Measurements from ENCODE around the gene PACC1.
"Not testable (repeated sequence)": the region's sequence is repeated elsewhere in the genome, so short reads cannot be mapped to it uniquely, and the experiment has no call there.

PACC1 gene

DNA sequence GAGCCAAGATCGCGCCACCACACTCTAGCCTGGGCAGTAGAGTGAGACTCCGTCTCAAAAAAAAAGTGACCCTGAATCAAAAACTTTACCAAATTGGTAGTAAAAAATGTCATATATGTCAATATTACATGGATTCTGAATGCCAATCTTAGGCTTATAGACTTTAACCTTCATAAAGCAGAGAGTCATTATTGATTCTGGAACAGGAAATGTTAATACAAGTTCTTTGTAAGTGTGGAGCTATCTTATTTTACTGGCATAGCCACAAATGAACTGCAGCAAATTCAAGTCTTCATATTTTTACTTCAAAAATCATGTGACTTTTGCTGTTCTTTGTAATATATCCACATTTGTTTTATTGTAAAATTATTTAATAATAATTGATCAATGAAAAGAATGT lies 88.1 kb downstream of the PACC1 start:
- DNase-seq = no peak

- DNase-seq = no peak
Observed at GRCh38 chr1:212323066-212323465, 91.6 kb downstream of the PACC1 start.

- DNase-seq = not testable (repeated sequence)
Observed at GRCh38 chr1:212321031-212321430, 93.7 kb downstream of the PACC1 start.

DNA sequence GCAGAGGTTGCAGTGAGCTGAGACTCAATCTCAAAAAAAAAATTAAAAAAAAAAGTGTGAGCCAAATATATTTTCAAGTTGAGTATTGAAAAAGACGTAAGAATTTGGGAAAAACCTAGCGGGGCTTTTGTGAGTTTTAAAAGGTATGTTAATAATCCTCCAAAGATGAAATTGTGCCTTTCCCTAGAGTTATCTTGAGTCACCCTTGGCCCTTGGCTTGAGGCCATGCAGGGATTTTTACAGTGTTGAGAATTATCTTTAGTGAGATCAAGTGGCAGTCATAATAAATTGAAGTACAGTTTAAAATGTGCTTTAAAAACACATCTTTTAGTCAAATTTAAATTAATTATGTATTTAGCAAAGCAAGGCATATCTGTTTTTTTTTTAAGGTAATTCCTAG lies 96.8 kb downstream of the PACC1 start:
- no peak for DNase-seq

DNA sequence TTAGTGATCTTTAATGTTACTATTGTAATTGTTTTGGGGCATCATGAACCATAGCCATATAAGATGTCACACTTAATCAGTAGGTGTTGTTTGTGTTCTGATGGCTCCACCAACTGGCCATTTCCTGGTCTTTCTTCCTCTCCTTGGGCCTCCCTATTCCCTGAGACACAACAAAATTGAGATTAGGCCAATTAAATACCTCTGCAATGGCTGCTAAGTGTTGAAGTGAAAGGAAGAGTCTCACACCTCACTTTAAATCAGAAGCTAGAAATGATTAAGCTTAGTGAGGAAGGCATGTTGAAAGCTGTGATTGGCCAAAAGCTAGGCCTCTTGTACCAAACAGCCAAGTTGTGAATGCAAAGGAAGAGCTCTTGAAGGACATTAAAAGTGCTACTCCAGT lies 98.8 kb downstream of the PACC1 start:
- DNase-seq = no peak

DNA sequence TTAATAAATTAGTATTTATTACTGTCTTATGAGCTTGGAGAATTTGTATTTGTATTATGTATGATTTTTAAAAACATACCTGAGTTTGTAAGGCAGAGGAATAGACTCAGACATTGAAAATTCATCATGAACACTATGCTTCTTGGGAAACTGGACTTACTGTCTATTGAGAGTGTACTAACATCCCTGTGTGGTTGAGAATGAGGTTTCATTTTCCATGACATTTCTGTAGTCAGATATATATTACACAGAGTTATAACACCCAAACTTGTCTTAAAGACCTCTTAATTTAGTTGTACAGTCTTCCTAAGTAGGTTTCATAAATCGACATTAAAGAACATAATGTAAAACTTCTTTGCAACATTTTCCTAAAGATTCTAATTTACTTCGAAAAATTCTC lies 99.5 kb downstream of the PACC1 start:
- no peak for DNase-seq
